Vagina (tissue), 2 donors: ENCODE results near the gene SYT5. TPM values are rescaled to one million over a fixed set of nuclear protein-coding genes. Genes with fewer than 3 reads are reported as not detected.
A peak's percentile ranks its signal among the peaks of the same experiment; 100 is the strongest.
"Not testable (repeated sequence)": the region's sequence is repeated elsewhere in the genome, so short reads cannot be mapped to it uniquely, and the experiment has no call there.

Experiments used
- DNase-seq, 2 donors: peaks; one replicate each; pipeline ENCODE4 v3.0.0-alpha.2; 2017; ENCODE audit errors: extremely low spot score in 2 of 2
- H3K27ac ChIP-seq: fragments of 200-600 bp; sonication (generic); one replicate; pipeline ENCODE4 v1.5.1; 2019
- H3K27me3 ChIP-seq: fragments of 200-600 bp; sonication (generic); one replicate; pipeline ENCODE4 v1.5.1; 2019
- H3K36me3 ChIP-seq, 2 donors: fragments of 200-600 bp; sonication (generic); one replicate each; pipeline ENCODE4 v1.5.1; 2017 to 2019
- H3K4me1 ChIP-seq: fragments of 200-600 bp; sonication (generic); one replicate; pipeline ENCODE4 v1.5.1; 2019
- H3K4me3 ChIP-seq, 2 donors: fragments of 200-600 bp; sonication (generic); 1 replicate in 1 of 2; 2 replicates in 1 of 2; pipeline ENCODE4 v1.5.1; 2016 to 2019
- H3K9me3 ChIP-seq: fragments of 200-600 bp; sonication (generic); one replicate; pipeline ENCODE4 v1.5.1; 2019
- POLR2A ChIP-seq, 2 donors: fragments of 450-650 bp; IDR thresholded peaks; one replicate each; pipeline ENCODE4 v1.6.1; 2017; ENCODE audit warnings: antibody characterized with exemption in 2 of 2, mild to moderate bottlenecking in 2 of 2, moderate library complexity in 2 of 2
- POLR2AphosphoS5 ChIP-seq, 2 donors: sonication (generic); formaldehyde crosslinking; IDR thresholded peaks; one replicate each; pipeline ENCODE4 v1.9.0; 2017; ENCODE audit warnings: antibody characterized with exemption in 2 of 2, mild to moderate bottlenecking in 2 of 2, low read depth in 1 of 2; ENCODE audit not compliant: insufficient read depth in 1 of 2
- intact Hi-C: fragments of 100-400 bp; cut with DNase I; formaldehyde crosslinking; loops from one replicate; pipeline ENCODE4 v1.15.1; 2023
- total RNA-seq: library from RNA; depleted of rRNA; stranded (reverse); fragments of >200 nt; gene quantifications from one replicate; pipeline ENCODE4 v1.2.3, GENCODE V29; 2016
- TF ChIP-seq, protein P1 (sequence below), 3 experiments: fragments of 450-650 bp in 2 of 3; fragments of 200-600 bp in 1 of 3; sonication (generic) in 1 of 3; IDR thresholded peaks; one replicate each; pipeline ENCODE4 v1.5.1; 2017 to 2019; ENCODE audit warnings: antibody characterized with exemption in 3 of 3, mild to moderate bottlenecking in 2 of 3, moderate library complexity in 2 of 3

The SYT5 gene
- total RNA-seq, 1 donor from 2014 or later, result not detected

- Histone ChIP-seq H3K4me3 (peak overlapping the region in 1 of 2 donors; percentile 8), H3K4me1 (peaks cover 9% of the 10 kb centered on the region), H3K27me3 (no peaks in the 10 kb centered on the region), H3K27ac (no peak overlapping the region), H3K36me3 (no peaks in the 10 kb centered on the region), H3K9me3 (no peaks in the 10 kb centered on the region)
- no peak for DNase-seq
- intact Hi-C loops, result no loop called here
- TF ChIP-seq POLR2A (IDR thresholded peaks at IDR 0.05) (no peak), POLR2AphosphoS5 (IDR thresholded peaks at IDR 0.05; ENCODE audit: insufficient read depth in 1 of 2, low read depth in 1 of 2) (peak in 1 of 2 donors; percentile 72)
- TF ChIP-seq, protein P1, sequence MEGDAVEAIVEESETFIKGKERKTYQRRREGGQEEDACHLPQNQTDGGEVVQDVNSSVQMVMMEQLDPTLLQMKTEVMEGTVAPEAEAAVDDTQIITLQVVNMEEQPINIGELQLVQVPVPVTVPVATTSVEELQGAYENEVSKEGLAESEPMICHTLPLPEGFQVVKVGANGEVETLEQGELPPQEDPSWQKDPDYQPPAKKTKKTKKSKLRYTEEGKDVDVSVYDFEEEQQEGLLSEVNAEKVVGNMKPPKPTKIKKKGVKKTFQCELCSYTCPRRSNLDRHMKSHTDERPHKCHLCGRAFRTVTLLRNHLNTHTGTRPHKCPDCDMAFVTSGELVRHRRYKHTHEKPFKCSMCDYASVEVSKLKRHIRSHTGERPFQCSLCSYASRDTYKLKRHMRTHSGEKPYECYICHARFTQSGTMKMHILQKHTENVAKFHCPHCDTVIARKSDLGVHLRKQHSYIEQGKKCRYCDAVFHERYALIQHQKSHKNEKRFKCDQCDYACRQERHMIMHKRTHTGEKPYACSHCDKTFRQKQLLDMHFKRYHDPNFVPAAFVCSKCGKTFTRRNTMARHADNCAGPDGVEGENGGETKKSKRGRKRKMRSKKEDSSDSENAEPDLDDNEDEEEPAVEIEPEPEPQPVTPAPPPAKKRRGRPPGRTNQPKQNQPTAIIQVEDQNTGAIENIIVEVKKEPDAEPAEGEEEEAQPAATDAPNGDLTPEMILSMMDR (IDR thresholded peaks at IDR 0.05), result no peak
Measured at GRCh38 chr19:55206664-55207500, 26.8 kb upstream of the SYT5 start.

- H3K27ac ChIP-seq, H3K4me3 ChIP-seq, DNase-seq, H3K27me3 ChIP-seq, H3K9me3 ChIP-seq, H3K4me1 ChIP-seq, H3K36me3 ChIP-seq, intact Hi-C loops: not testable (repeated sequence)
Measured at GRCh38 chr19:55202199-55202598, 22.1 kb upstream of the SYT5 start.

DNA sequence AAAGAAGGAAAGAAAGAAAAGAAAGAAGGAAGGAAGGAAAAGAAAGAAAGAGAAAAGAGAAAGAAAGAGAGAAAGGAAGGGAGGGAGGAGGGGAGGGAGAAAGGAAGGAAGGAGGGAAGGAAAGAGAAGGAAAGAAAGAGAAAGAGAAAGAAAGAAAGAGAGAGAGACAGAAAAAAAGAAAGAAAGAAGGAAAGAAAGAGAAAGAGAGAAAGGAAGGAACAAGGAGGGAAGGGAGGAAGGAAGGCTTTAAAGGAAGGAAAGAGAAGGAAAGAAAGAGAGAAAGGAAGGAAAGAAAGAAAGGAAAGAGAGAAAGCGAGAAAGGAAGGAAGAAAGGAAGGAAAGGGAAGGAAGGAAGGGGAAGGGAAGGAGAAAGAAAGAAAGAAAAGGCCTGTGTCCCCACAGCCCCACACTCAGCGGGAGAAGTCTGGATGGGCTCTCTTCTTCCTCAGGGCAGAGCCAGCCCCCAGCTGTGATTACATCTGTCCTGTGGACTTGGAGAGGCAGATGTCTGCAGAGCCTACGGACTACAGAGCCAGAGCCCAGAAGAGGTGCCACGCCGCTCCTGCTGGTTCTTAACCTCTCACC lies 19.6 kb upstream of the SYT5 start:
- TF ChIP-seq POLR2AphosphoS5 (IDR thresholded peaks at IDR 0.05; ENCODE audit: insufficient read depth in 1 of 2, low read depth in 1 of 2), result no peak
- no peak for TF ChIP-seq POLR2A (IDR thresholded peaks at IDR 0.05)
- TF ChIP-seq, protein P1 (IDR thresholded peaks at IDR 0.05), result no peak
- no peak overlapping the region for H3K27ac ChIP-seq
- no peak for DNase-seq
- no peak overlapping the region for H3K4me3 ChIP-seq
- H3K27me3 ChIP-seq, result no peaks in the 10 kb centered on the region
- H3K4me1 ChIP-seq, result no peaks in the 10 kb centered on the region
- H3K36me3 ChIP-seq, result no peaks in the 10 kb centered on the region
- no peaks in the 10 kb centered on the region for H3K9me3 ChIP-seq
- intact Hi-C loops, result no loop called here

GRCh38 chr19:55198651-55199050 lies 18.6 kb upstream of the SYT5 start:
- Histone ChIP-seq H3K4me3 (no peak overlapping the region), H3K27me3 (no peaks in the 10 kb centered on the region), H3K9me3 (no peaks in the 10 kb centered on the region), H3K36me3 (no peaks in the 10 kb centered on the region), H3K27ac (no peak overlapping the region), H3K4me1 (no peaks in the 10 kb centered on the region)
- no peak for DNase-seq
- intact Hi-C loops, result no loop called here
- TF ChIP-seq, protein P1 (IDR thresholded peaks at IDR 0.05), result no peak
- TF ChIP-seq POLR2A (IDR thresholded peaks at IDR 0.05) (no peak), POLR2AphosphoS5 (IDR thresholded peaks at IDR 0.05; ENCODE audit: insufficient read depth in 1 of 2, low read depth in 1 of 2) (no peak)

GRCh38 chr19:55197528-55197927 lies 17.4 kb upstream of the SYT5 start:
- intact Hi-C loops, result no loop called here
- H3K27me3 ChIP-seq, result no peaks in the 10 kb centered on the region
- no peak for DNase-seq
- no peaks in the 10 kb centered on the region for H3K9me3 ChIP-seq
- TF ChIP-seq, protein P1 (IDR thresholded peaks at IDR 0.05), result no peak
- no peak for TF ChIP-seq POLR2A (IDR thresholded peaks at IDR 0.05)
- no peak for TF ChIP-seq POLR2AphosphoS5 (IDR thresholded peaks at IDR 0.05; ENCODE audit: insufficient read depth in 1 of 2, low read depth in 1 of 2)
- H3K4me3 ChIP-seq, result no peak overlapping the region
- H3K27ac ChIP-seq, result no peak overlapping the region
- H3K36me3 ChIP-seq, result no peaks in the 10 kb centered on the region
- no peaks in the 10 kb centered on the region for H3K4me1 ChIP-seq
